Spinal cord (tissue), 10 donors: ENCODE results near the gene ABCB6. TPM values are rescaled to one million over a fixed set of nuclear protein-coding genes. Genes with fewer than 3 reads are reported as not detected.
"Not testable (repeated sequence)": the region's sequence is repeated elsewhere in the genome, so short reads cannot be mapped to it uniquely, and the experiment has no call there.

Experiments used
- DNase-seq, 6 donors: peaks; one replicate each; pipeline versions ENCODE4 v3.0.0 to v3.0.0-alpha.2; 2013 to 2015; ENCODE audit warnings: low spot score in 6 of 6, low read depth in 4 of 6
- H3K27ac ChIP-seq: one replicate; pipeline ENCODE4 v1.5.1; 2013; ENCODE audit warnings: low read depth, low read length, control low read depth
- H3K27me3 ChIP-seq: one replicate; pipeline ENCODE4 v1.6.1; 2013; ENCODE audit warnings: low read length; ENCODE audit not compliant: control insufficient read depth, insufficient read depth
- H3K36me3 ChIP-seq: one replicate; pipeline ENCODE4 v1.6.1; 2013; ENCODE audit warnings: low read length; ENCODE audit not compliant: control insufficient read depth, insufficient read depth
- H3K4me1 ChIP-seq: one replicate; pipeline ENCODE4 v1.6.1; 2013; ENCODE audit warnings: low read length; ENCODE audit not compliant: control insufficient read depth, insufficient read depth
- H3K4me3 ChIP-seq: one replicate; pipeline ENCODE4 v1.5.1; 2013; ENCODE audit warnings: low read depth, low read length, control low read depth
- H3K9me3 ChIP-seq: one replicate; pipeline ENCODE4 v1.6.1; 2013; ENCODE audit warnings: low read length; ENCODE audit not compliant: control insufficient read depth, insufficient read depth
- WGBS: methylation state at CpG from one replicate; pipeline ENCODE4 v1.1.5; 2013; ENCODE audit warnings: missing lambda C conversion rate; ENCODE audit not compliant: insufficient coverage; 5-methylcytosine and 5-hydroxymethylcytosine counted together
- polyA plus RNA-seq, 2 donors: library from polyadenylated mRNA; unstranded; fragments of 120-200 nt; gene quantifications; one replicate each; pipeline ENCODE4 v1.2.1, GENCODE V29; 2013; ENCODE audit not compliant: insufficient read length in 2 of 2
- total RNA-seq, 2 donors: library from RNA; depleted of rRNA in 1 of 2; stranded (reverse); fragments of 120-200 nt in 1 of 2; fragments of >200 nt in 1 of 2; gene quantifications; one replicate each; pipeline versions ENCODE4 v1.2.3 to v1.2.4, GENCODE V29; 2013 to 2014
- donor health status: healthy.

ABCB6 gene
- total and polyA plus RNA-seq, 4 donors, result 39.7 to 78.8 (median 53.9) TPM

GRCh38 chr2:219207884-219208740 is 10.6 kb downstream of the ABCB6 start:
- H3K4me1 ChIP-seq, result peaks cover 20% of the 10 kb centered on the region
- no peaks in the 10 kb centered on the region for H3K9me3 ChIP-seq
- H3K27me3 ChIP-seq, result no peaks in the 10 kb centered on the region
- DNase-seq, result peak in 1 of 6 donors; percentile 44
- 59% methylated on average over 11 of the region's 17 CpGs for WGBS
- no peak overlapping the region for H3K4me3 ChIP-seq
- peaks cover 45% of the 10 kb centered on the region for H3K36me3 ChIP-seq
- H3K27ac ChIP-seq, result peak overlapping the region; percentile 97

DNA sequence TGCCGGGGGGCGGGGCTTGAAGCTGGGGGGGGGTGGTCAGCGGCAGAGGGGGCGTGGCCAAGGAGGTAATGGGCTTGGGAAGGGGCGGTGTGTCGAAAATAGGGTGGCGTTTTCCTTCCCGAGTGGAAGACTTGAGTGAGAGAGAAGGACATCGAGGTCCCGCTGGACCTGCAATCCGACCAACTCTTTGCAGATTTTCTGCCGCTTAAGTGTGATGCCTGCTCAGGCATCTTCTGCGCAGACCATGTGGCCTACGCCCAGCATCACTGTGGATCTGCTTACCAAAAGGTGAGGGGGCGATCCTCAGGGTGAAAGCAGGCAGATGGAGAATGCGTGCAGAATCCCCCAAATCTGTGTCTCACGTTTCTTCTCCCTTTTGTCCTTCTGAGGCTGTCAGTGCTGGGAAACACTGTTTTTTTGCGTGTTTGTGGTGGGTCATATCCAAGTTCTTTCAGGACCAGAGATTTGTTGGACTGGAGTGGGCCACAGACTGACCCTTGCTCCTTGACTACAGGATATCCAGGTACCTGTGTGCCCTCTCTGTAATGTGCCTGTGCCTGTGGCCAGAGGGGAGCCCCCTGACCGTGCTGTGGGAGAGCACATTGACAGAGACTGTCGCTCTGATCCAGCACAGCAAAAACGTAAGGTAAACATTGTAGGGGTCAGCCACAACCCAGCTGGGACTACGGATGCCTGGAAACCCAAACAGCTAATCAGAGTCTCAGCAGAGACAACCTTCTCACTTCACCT is 11.4 kb downstream of the ABCB6 start:
- peaks cover 36% of the 10 kb centered on the region for H3K36me3 ChIP-seq
- whole genome bisulfite sequencing, result 11% methylated on average over 20 of the region's 22 CpGs
- no peaks in the 10 kb centered on the region for H3K9me3 ChIP-seq
- H3K27ac ChIP-seq, result peak overlapping the region; percentile 97
- peak overlapping the region; percentile 84 for H3K4me3 ChIP-seq
- DNase-seq, result no peak
- peaks cover 20% of the 10 kb centered on the region for H3K4me1 ChIP-seq
- H3K27me3 ChIP-seq, result no peaks in the 10 kb centered on the region

- DNase-seq, result peak; percentile 89 to 99 (median 95)
- Histone ChIP-seq H3K27ac (peak within 1 kb of the TSS; percentile 98), H3K27me3 (no peaks in the 10 kb centered on the region), H3K4me3 (peak within 1 kb of the TSS; percentile 84), H3K36me3 (peaks cover 31% of the 10 kb centered on the region), H3K9me3 (no peaks in the 10 kb centered on the region), H3K4me1 (peaks cover 20% of the 10 kb centered on the region)
- under 1% methylated on average over 67 of the region's 76 CpGs for WGBS
Measured at GRCh38 chr2:219206328-219207133, 12.2 kb downstream of the ABCB6 start, which contains the start of gene ZFAND2B. TSS of gene ZFAND2B (plus strand) at chr2:219206782. CDS start at chr2:219206988, 206 bp downstream.

- no peak for DNase-seq
- Histone ChIP-seq H3K4me3 (peak overlapping the region; percentile 84), H3K4me1 (peaks cover 20% of the 10 kb centered on the region), H3K27me3 (no peaks in the 10 kb centered on the region), H3K36me3 (peaks cover 25% of the 10 kb centered on the region), H3K27ac (peak overlapping the region; percentile 98), H3K9me3 (no peaks in the 10 kb centered on the region)
- 20% methylated on average over 6 of the region's 7 CpGs for WGBS
Measured at GRCh38 chr2:219205981-219206327, 12.8 kb downstream of the ABCB6 start.

DNA sequence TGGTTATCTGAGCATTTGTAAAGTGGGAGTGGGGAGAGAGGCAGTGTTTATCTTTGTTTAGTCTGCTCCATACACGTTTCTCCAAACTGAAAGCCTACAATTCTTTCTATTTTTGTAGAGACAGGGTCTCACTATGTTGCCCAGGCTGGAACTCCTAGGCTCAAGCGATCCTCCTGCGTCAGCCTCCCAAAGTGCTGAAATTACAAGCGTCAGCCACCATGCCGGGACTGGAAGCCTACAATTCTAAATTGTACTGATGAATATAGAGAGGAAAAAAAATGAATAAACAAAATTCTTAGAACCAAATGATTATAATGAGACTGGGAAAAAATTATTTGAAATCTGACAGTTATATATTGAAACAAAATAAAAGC is 13.6 kb downstream of the ABCB6 start:
- H3K36me3 ChIP-seq, result peaks cover 17% of the 10 kb centered on the region
- WGBS, result 80% methylated on average over 1 of the region's 5 CpGs
- peaks cover 20% of the 10 kb centered on the region for H3K4me1 ChIP-seq
- DNase-seq, result no peak
- H3K4me3 ChIP-seq, result no peak overlapping the region
- no peaks in the 10 kb centered on the region for H3K9me3 ChIP-seq
- H3K27me3 ChIP-seq, result no peaks in the 10 kb centered on the region
- H3K27ac ChIP-seq, result no peak overlapping the region

DNA sequence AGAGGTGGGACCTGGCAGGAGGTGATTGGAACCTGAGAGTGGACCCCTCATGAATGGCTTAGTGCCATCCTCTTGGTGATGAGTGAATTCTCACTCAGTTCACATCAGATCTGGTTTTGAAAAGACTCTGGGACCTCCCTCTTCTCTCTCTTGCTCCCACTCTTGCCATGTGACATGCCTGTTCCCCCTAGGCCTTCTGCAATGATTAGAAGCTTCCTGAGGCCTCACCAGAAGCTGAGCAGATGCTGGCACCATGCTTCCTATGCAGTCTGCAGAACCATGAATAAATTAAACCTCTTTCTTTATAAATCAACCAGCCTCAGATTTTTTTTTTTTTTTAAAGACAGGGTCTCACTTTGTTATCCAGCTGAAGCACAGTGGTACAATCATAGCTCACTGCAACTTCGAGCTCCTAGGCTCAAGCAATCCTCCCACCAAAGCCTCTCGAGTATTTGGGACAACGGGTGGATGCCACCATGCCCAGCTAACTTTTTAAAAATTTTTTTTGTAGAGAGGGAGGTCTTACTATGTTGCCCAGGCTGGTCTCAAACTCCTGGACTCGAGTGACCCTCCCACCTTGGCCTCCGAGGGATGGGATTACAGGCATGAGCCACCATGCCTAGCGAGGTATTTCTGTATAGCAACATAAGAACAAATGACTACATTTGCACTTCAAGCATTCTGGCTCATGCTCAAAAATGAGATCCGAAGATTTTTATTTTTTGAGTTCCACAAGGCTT is 14.2 kb downstream of the ABCB6 start:
- Histone ChIP-seq H3K4me1 (peaks cover 20% of the 10 kb centered on the region), H3K4me3 (no peak overlapping the region), H3K27me3 (no peaks in the 10 kb centered on the region), H3K9me3 (no peaks in the 10 kb centered on the region), H3K27ac (no peak overlapping the region), H3K36me3 (peaks cover 13% of the 10 kb centered on the region)
- 100% methylated on average over 3 of the region's 7 CpGs for WGBS
- DNase-seq, result no peak

DNA sequence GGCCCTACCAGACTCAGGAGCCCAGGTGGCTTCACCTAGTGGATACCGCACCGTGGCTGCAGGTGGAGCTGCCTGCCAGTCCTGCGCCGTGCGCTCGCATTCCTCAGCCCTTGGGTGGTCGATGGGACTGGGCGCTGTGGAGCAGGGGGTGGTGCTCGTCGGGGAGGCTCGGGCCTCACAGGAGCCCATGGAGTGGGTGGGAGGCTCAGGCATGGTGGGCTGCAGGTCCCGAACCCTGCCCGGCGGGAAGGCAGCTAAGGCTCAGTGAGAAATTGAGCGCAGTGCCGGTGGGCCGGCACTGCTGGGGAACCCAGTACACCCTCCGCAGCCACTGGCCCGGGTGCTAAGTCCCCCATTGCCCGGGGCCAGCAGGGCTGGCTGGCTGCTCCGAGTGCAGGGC is 17.4 kb downstream of the ABCB6 start:
- not testable (repeated sequence) for DNase-seq, H3K27ac ChIP-seq, H3K4me3 ChIP-seq, H3K9me3 ChIP-seq, H3K4me1 ChIP-seq, H3K36me3 ChIP-seq, H3K27me3 ChIP-seq
- WGBS, result 88% methylated on average over 12 of the region's 21 CpGs

DNA sequence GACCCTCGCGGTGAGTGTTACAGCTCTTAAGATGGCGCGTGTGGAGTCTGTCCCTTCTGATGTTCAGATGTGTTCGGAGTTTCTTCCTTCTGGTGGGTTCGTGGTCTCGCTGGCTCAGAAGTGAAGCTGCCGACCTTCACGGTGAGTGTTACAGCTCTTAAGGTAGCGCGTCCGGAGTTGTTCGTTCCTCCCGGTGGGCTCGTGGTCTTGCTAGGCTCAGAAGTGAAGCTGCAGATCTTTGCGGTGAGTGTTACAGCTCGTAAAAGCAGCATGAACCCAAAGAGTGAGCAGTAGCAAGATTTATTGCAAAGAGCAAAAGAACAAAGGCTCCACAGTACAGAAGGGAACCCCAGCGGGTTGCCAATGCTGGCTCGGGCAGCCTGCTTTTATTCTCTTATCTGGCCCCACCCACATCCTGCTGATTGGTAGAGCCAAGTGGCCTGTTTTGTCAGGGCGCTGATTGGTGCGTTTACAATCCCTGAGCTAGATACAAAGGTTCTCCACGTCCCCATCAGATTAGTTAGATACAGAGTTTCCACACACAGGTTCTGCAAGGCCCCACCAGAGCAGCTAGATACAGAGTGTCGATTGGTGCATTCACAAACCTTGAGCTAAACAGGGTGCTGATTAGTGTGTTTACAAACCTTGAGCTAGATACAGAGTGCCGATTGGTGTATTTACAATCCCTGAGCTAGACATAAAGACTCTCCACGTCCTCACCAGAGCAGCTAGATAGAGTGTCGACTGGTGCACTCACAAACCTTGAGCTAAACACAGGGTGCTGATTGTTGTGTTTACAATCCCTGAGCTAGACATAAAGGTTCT is 18.0 kb downstream of the ABCB6 start:
- H3K9me3 ChIP-seq, H3K27me3 ChIP-seq, H3K27ac ChIP-seq, H3K4me1 ChIP-seq, H3K36me3 ChIP-seq, H3K4me3 ChIP-seq: not testable (repeated sequence)
- 32% methylated on average over 19 of the region's 26 CpGs for WGBS
- peak in 2 of 6 donors; percentile 18 to 50 for DNase-seq
